Adrenal gland (tissue), 5 donors: ENCODE data around the gene LUM.

Experiments
- CTCF ChIP-seq, 6 experiments: fragments of 450-650 bp in 4 of 6; fragments of 200-600 bp in 2 of 6; sonication (generic) in 1 of 6; IDR thresholded peaks; 1 replicate in 5 of 6; 2 replicates in 1 of 6; pipeline versions ENCODE4 v1.5.1 to v1.8.0; 2016 to 2021; ENCODE audit warnings: antibody characterized with exemption in 6 of 6, mild to moderate bottlenecking in 2 of 6, moderate library complexity in 1 of 6
- POLR2A ChIP-seq, 2 donors: fragments of 450-650 bp; IDR thresholded peaks; one replicate each; pipeline ENCODE4 v1.6.1; 2017; ENCODE audit warnings: antibody characterized with exemption in 2 of 2, mild to moderate bottlenecking in 2 of 2, moderate library complexity in 1 of 2
- donor health status: DM: no; HTN: no; CAD: no.

GRCh38 chr12:91113621-91114020, 2.3 kb upstream of the LUM start:
- TF ChIP-seq POLR2A (IDR thresholded peaks at IDR 0.05) (no peak), CTCF (IDR thresholded peaks at IDR 0.05) (no peak)
